GM12864 (cell line): Measurements from ENCODE around the gene MRPS27.
A peak's percentile ranks its signal among the peaks of the same experiment; 100 is the strongest.

Experiments
- DNase-seq: peaks from one replicate; pipeline ENCODE4 v3.0.0-alpha.2; 2011; ENCODE audit warnings: low read depth
- H3K4me3 ChIP-seq: 2 replicates; pipeline ENCODE4 v1.5.1; 2011; ENCODE audit warnings: mild to moderate bottlenecking, low read depth, low read length, control low read depth
- CTCF ChIP-seq: IDR thresholded peaks from 2 replicates; pipeline ENCODE4 v1.5.1; 2011; ENCODE audit warnings: low read depth, mild to moderate bottlenecking, moderate library complexity, low read length, control low read depth, inconsistent platforms; ENCODE audit errors: missing control alignments

MRPS27 gene

GRCh38 chr5:72300590-72301339 is 19.3 kb downstream of the MRPS27 start:
- H3K4me3 ChIP-seq: no peak overlapping the region
- no peak for DNase-seq
- TF ChIP-seq CTCF: no peak

- DNase-seq: no peak
- no peak for TF ChIP-seq CTCF
- H3K4me3 ChIP-seq: peak overlapping the region; percentile 38; the same call in 1 of the 2 replicates
Measured at GRCh38 chr5:72298711-72299110, 21.3 kb downstream of the MRPS27 start.

- peak overlapping the region; percentile 39; the same call in 1 of the 2 replicates for H3K4me3 ChIP-seq
- DNase-seq: peak; percentile 45
Measured at GRCh38 chr5:72298136-72298535, 21.9 kb downstream of the MRPS27 start.

GRCh38 chr5:72296256-72296655 is 23.8 kb downstream of the MRPS27 start:
- no peak overlapping the region for H3K4me3 ChIP-seq
- no peak for DNase-seq
- no peak for TF ChIP-seq CTCF

- H3K4me3 ChIP-seq: peak overlapping the region; percentile 10; the same call in 1 of the 2 replicates
- TF ChIP-seq CTCF: no peak
Measured at GRCh38 chr5:72295539-72295938, 24.5 kb downstream of the MRPS27 start.

GRCh38 chr5:72294473-72294872 is 25.6 kb downstream of the MRPS27 start:
- H3K4me3 ChIP-seq: no peak overlapping the region; the same call in 1 of the 2 replicates
- no peak for DNase-seq
- TF ChIP-seq CTCF: no peak

More at GRCh38 chr5:72295539-72295938, 24.5 kb downstream of the MRPS27 start:
- DNase-seq: no peak

- no peak for TF ChIP-seq CTCF
- H3K4me3 ChIP-seq: no peak overlapping the region; the same call in 1 of the 2 replicates
- DNase-seq: no peak
Measured at GRCh38 chr5:72293495-72294055, 26.5 kb downstream of the MRPS27 start.
